C4-2B (cell line): ENCODE data around the gene KCNK6.

Experiments used
- CTCF ChIP-seq: fragments of 450-650 bp; conservative IDR thresholded peaks from 2 replicates; pipeline ENCODE4 v1.5.1; 2017; ENCODE audit warnings: mild to moderate bottlenecking
- ZFX ChIP-seq: fragments of 450-650 bp; IDR thresholded peaks from 2 replicates; pipeline ENCODE4 v1.6.1; 2017

GRCh38 chr19:38336638-38337359, 17.2 kb downstream of the KCNK6 start:
- TF ChIP-seq CTCF (no peak), ZFX (no peak)
